SK-N-MC (cell line): ENCODE measurements around the gene KRT82.

Experiments
- EZH2 ChIP-seq: fragments of 200-600 bp; sonication (generic); IDR thresholded peaks from one replicate; pipeline ENCODE4 v1.6.1; 2017; ENCODE audit warnings: antibody characterized with exemption
- FOXP2 ChIP-seq: optimal IDR thresholded peaks from 2 replicates; pipeline ENCODE3; 2011; ENCODE audit warnings: mild to moderate bottlenecking, moderate library complexity; ENCODE audit not compliant: insufficient read depth; ENCODE audit errors: extremely low read length, control extremely low read depth
- POLR2AphosphoS5 ChIP-seq: IDR thresholded peaks from 2 replicates; pipeline ENCODE4 v1.6.1; 2012; ENCODE audit warnings: mild to moderate bottlenecking, low read depth, low read length, borderline replicate concordance

DNA sequence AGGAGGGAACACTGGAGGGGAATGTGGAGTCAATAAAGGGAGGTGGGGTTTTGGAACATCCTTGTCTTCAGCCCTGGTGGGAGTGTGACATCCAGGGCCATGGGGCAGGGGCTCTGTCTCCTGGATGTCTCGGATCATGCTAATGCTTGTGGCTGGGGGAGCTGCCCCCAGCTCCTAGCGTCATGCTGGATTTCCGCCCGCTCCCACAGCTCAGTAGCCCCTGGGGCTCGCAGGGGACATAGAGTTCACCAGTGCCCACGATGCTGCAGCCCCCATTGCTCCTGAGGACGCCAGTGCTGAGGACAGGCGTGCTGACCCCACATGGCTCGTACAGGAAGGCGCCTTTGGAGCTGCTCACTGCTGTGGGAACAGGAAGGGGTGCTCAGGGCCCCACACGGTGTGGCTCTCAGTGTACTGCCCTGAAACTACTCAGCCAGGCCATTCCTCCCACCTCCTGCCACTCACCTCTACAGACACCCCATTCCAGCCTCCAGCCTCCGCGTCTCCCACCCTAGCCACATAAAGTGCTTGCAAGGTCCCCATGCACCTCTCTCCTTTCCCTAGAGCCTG is 11.2 kb downstream of the KRT82 start:
- TF ChIP-seq POLR2AphosphoS5, result no peak
- TF ChIP-seq EZH2, result no peak
- no peak for TF ChIP-seq FOXP2
